ENCODE measurements around the gene SLC25A14. TPM values are rescaled to one million over a fixed set of nuclear protein-coding genes. Genes with fewer than 3 reads are reported as not detected.

Gene SLC25A14
- total RNA-seq, 1 donor = 9.3 TPM

DNA sequence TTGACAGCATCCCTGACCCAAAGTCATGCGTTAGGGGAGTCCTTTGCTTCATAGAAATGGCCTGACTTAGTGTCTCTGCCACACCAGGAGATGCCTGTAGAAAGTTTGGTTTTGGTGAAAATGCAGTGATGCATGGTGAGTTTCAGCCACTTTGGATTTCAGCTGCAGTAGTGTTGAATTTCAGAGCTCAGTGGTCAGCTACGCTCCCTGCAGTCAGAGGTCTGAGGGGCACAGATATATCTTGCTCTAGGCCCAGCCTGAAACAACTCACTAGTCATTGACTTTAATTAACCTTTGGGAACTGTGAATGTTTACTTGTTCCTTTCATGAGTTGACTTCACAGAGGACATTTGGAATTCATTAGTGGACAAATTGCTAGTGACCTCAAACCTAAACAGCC, 79.5 kb downstream of the SLC25A14 start:
- TF ChIP-seq, protein P1, sequence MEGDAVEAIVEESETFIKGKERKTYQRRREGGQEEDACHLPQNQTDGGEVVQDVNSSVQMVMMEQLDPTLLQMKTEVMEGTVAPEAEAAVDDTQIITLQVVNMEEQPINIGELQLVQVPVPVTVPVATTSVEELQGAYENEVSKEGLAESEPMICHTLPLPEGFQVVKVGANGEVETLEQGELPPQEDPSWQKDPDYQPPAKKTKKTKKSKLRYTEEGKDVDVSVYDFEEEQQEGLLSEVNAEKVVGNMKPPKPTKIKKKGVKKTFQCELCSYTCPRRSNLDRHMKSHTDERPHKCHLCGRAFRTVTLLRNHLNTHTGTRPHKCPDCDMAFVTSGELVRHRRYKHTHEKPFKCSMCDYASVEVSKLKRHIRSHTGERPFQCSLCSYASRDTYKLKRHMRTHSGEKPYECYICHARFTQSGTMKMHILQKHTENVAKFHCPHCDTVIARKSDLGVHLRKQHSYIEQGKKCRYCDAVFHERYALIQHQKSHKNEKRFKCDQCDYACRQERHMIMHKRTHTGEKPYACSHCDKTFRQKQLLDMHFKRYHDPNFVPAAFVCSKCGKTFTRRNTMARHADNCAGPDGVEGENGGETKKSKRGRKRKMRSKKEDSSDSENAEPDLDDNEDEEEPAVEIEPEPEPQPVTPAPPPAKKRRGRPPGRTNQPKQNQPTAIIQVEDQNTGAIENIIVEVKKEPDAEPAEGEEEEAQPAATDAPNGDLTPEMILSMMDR (IDR thresholded peaks at IDR 0.05; ENCODE audit: insufficient read depth, low read length) = no peak
- DNase-seq (ENCODE audit: low read depth) = no peak
- H3K4me3 ChIP-seq (ENCODE audit: low read depth, low read length) = no peak overlapping the region

Small RNAs within 50 kb of the gene (small RNA-seq; reads per million reads assigned to genes)
- not detected for gene AL035423.1
- not detected for gene RNU6-1130P

Other genes with a start within 250 kb of the SLC25A14 start
- gene ELF4, start 229.4 kb upstream of the SLC25A14 start, total RNA-seq (ENCODE audit: low replicate concordance) = 9.6 and 16.6 TPM in 2 replicates
- 18.1 and 20.9 TPM in 2 replicates for gene AIFM1, start 174.1 kb upstream of the SLC25A14 start, total RNA-seq (ENCODE audit: low replicate concordance)
- 3.0 TPM in 1 of 2 replicates, not detected in the other for gene RAB33A, start 168.0 kb upstream of the SLC25A14 start, total RNA-seq (ENCODE audit: low replicate concordance)
- 3.9 and 8.6 TPM in 2 replicates for gene ZNF280C, start 71.0 kb upstream of the SLC25A14 start, total RNA-seq (ENCODE audit: low replicate concordance)
- gene GPR119, start 45.8 kb downstream of the SLC25A14 start, total RNA-seq (ENCODE audit: low replicate concordance) = not detected in 2 replicates
- gene RBMX2, start 62.1 kb downstream of the SLC25A14 start, total RNA-seq (ENCODE audit: low replicate concordance) = 24.8 and 47.8 TPM in 2 replicates